PC-3 (cell line): ENCODE measurements around the gene APOBR. TPM values are rescaled to one million over a fixed set of nuclear protein-coding genes. Genes with fewer than 3 reads are reported as not detected.

Experiments
- ATAC-seq: fragments of 200-7000 bp; cut with Tn5 transposase; 2 replicates; pipeline ENCODE4 v1.9.1; 2020; ENCODE audit warnings: mild to moderate bottlenecking, moderate library complexity
- BruUV-seq: library from RNA; stranded (reverse); fragments of 400-500 nt; replicated peaks from 2 replicates; lab custom pipeline; 2021; lab: Mats Ljungman, UMichigan
- CTCF ChIA-PET: fragments of 300-600 bp; sonication (Branson Sonifier 250); formaldehyde crosslinking; loops from one replicate; lab custom pipeline; 2022; ENCODE audit warnings: antibody characterized with exemption; lab: Charles Lee
- POLR2A ChIA-PET: fragments of 300-600 bp; sonication (Branson Sonifier 250); formaldehyde crosslinking; loops from one replicate; lab custom pipeline; 2022; ENCODE audit warnings: antibody characterized with exemption; ENCODE audit not compliant: unreplicated experiment; lab: Charles Lee
- DNase-seq: peaks from one replicate; pipeline ENCODE4 v3.0.0-alpha.2; 2015
- H2AFZ ChIP-seq: fragments of 300-600 bp; sonication (generic); 2 replicates; pipeline ENCODE4 v1.6.0; 2016; ENCODE audit warnings: antibody characterized with exemption, low read length
- H3F3A ChIP-seq: fragments of 300-600 bp; sonication (generic); one replicate; pipeline ENCODE4 v1.6.0; 2017; ENCODE audit warnings: antibody characterized with exemption, low read length, control low read depth, mild to moderate bottlenecking; ENCODE audit not compliant: unreplicated experiment
- H3K27ac ChIP-seq: fragments of 300-600 bp; sonication (generic); 2 replicates; pipeline ENCODE4 v1.5.1; 2016; ENCODE audit warnings: mild to moderate bottlenecking, low read length
- H3K27me3 ChIP-seq: fragments of 300-600 bp; sonication (generic); 2 replicates; pipeline ENCODE4 v1.6.1; 2016; ENCODE audit warnings: low read length, mixed read lengths
- H3K36me3 ChIP-seq: fragments of 300-600 bp; sonication (generic); 2 replicates; pipeline ENCODE4 v1.6.1; 2016; ENCODE audit warnings: low read depth, mixed run types, low read length, mixed read lengths
- H3K4me1 ChIP-seq: fragments of 300-600 bp; sonication (generic); 2 replicates; pipeline ENCODE4 v1.5.1; 2016; ENCODE audit warnings: low read length; ENCODE audit not compliant: insufficient read depth
- H3K4me2 ChIP-seq: fragments of 300-600 bp; sonication (generic); 2 replicates; pipeline ENCODE4 v1.6.0; 2016; ENCODE audit warnings: low read length
- H3K4me3 ChIP-seq: fragments of 300-600 bp; sonication (generic); 2 replicates; pipeline ENCODE4 v1.5.1; 2016; ENCODE audit warnings: mild to moderate bottlenecking, low read length, mixed read lengths
- H3K79me2 ChIP-seq: fragments of 300-600 bp; sonication (generic); 2 replicates; pipeline ENCODE4 v1.6.1; 2017; ENCODE audit warnings: low read length, mixed read lengths
- H3K9ac ChIP-seq: fragments of 300-600 bp; sonication (generic); 2 replicates; pipeline ENCODE4 v1.6.0; 2016; ENCODE audit warnings: mild to moderate bottlenecking, low read length
- H3K9me2 ChIP-seq: fragments of 300-600 bp; sonication (generic); replicated peaks from 2 replicates; pipeline ENCODE4 v1.6.1; 2016; ENCODE audit warnings: mixed run types, low read length, mixed read lengths
- H3K9me3 ChIP-seq: fragments of 300-600 bp; sonication (generic); 2 replicates; pipeline ENCODE4 v1.6.1; 2016; ENCODE audit warnings: low read length, mixed read lengths
- H4K20me1 ChIP-seq: fragments of 300-600 bp; sonication (generic); 2 replicates; pipeline ENCODE4 v1.6.1; 2016; ENCODE audit warnings: low read length, mixed read lengths
- CTCF ChIP-seq: fragments of 300-600 bp; sonication (generic); conservative IDR thresholded peaks from 2 replicates; pipeline ENCODE4 v1.5.1; 2017; ENCODE audit warnings: antibody characterized with exemption, low read depth, mild to moderate bottlenecking, low read length
- EZH2 ChIP-seq: fragments of 300-600 bp; sonication (generic); IDR thresholded peaks from one replicate; pipeline ENCODE4 v1.6.1; 2017; ENCODE audit warnings: antibody characterized with exemption, mild to moderate bottlenecking, low read length; ENCODE audit not compliant: unreplicated experiment
- EZH2phosphoT487 ChIP-seq: fragments of 300-600 bp; sonication (generic); IDR thresholded peaks from 2 replicates; pipeline ENCODE4 v1.6.1; 2018; ENCODE audit warnings: mild to moderate bottlenecking, antibody characterized with exemption, low read length, borderline replicate concordance
- intact Hi-C: fragments of 100-400 bp; cut with micrococcal nuclease; formaldehyde crosslinking; loops from 2 replicates; pipeline ENCODE4 v1.9.0; 2023
- total RNA-seq: library from RNA; depleted of rRNA; stranded (reverse); fragments of >200 nt; gene quantifications from 2 replicates; pipeline ENCODE4 v1.2.3, GENCODE V29; 2014; rRNA removed

APOBR gene
- total RNA-seq, 1 experiment from 2014 or later: 0.04 TPM

- Histone ChIP-seq H2AFZ (no peak overlapping the region), H3K4me1 (no peaks in the 10 kb centered on the region), H3K79me2 (no peaks in the 10 kb centered on the region), H3K9ac (no peak overlapping the region), H3F3A (no peaks in the 10 kb centered on the region), H3K4me3 (no peak overlapping the region), H3K27me3 (no peaks in the 10 kb centered on the region), H3K4me2 (no peak overlapping the region), H3K27ac (no peak overlapping the region), H3K9me2 (no peaks in the 10 kb centered on the region), H4K20me1 (no peaks in the 10 kb centered on the region), H3K36me3 (no peaks in the 10 kb centered on the region), H3K9me3 (no peaks in the 10 kb centered on the region)
- no TSS peak for BruUV-seq
- TF ChIP-seq CTCF: no peak
- no peak for TF ChIP-seq EZH2phosphoT487
- no peak for TF ChIP-seq EZH2
- intact Hi-C loops: no loop called here
- no peak for ATAC-seq
- CTCF ChIA-PET: no interaction called here
- no peak for DNase-seq
- POLR2A ChIA-PET: no interaction called here
These were observed 52.2 kb downstream of the APOBR start for GRCh38 chr16:28546626-28547025.

GRCh38 chr16:28548306-28548802, 53.9 kb downstream of the APOBR start:
- no TSS peak for BruUV-seq
- Histone ChIP-seq H3K27ac (no peak overlapping the region), H3K9ac (no peak overlapping the region), H4K20me1 (no peaks in the 10 kb centered on the region), H3K4me1 (no peaks in the 10 kb centered on the region), H3K36me3 (no peaks in the 10 kb centered on the region), H3K4me2 (no peak overlapping the region), H3K79me2 (no peaks in the 10 kb centered on the region), H2AFZ (no peak overlapping the region), H3K9me2 (no peaks in the 10 kb centered on the region), H3K4me3 (no peak overlapping the region), H3K9me3 (no peaks in the 10 kb centered on the region), H3K27me3 (no peaks in the 10 kb centered on the region), H3F3A (no peaks in the 10 kb centered on the region)
- POLR2A ChIA-PET: no interaction called here
- intact Hi-C loops: loop anchor here (2.0 kb wide), 1 partner anchor 56 kb away; the partner anchor contains the start of gene CLN3
- TF ChIP-seq EZH2 (no peak), CTCF (no peak), EZH2phosphoT487 (no peak)
- no peak for DNase-seq
- ATAC-seq: no peak
- CTCF ChIA-PET: no interaction called here

Other genes starting within 250 kb of the APOBR start
- gene SBK1, start 202.1 kb upstream of the APOBR start, total RNA-seq: 0.95 and 1.5 TPM in 2 replicates
- 0.17 and 2.5 TPM in 2 replicates for gene NPIPB6, start 131.1 kb upstream of the APOBR start, total RNA-seq
- 47.6 and 80.4 TPM in 2 replicates for gene EIF3CL, start 90.8 kb upstream of the APOBR start, total RNA-seq
- gene NPIPB7, start 22.3 kb upstream of the APOBR start, total RNA-seq: not detected in 2 replicates
- gene CLN3, start 2.6 kb upstream of the APOBR start, total RNA-seq: 10.7 and 13.3 TPM in 2 replicates
- gene IL27, start 12.2 kb downstream of the APOBR start, total RNA-seq: not detected in 2 replicates
- gene NUPR1, start 44.3 kb downstream of the APOBR start, total RNA-seq: 9.2 and 16.5 TPM in 2 replicates
- gene SGF29, start 59.3 kb downstream of the APOBR start, total RNA-seq: 22.3 and 25.9 TPM in 2 replicates
- gene SULT1A2, start 102.4 kb downstream of the APOBR start, total RNA-seq: 0.17 TPM in 1 of 2 replicates, not detected in the other
- 2.9 and 4.7 TPM in 2 replicates for gene SULT1A1, start 115.4 kb downstream of the APOBR start, total RNA-seq
- 1.1 TPM in 1 of 2 replicates, not detected in the other for gene NPIPB8, start 143.4 kb downstream of the APOBR start, total RNA-seq
- gene EIF3C, start 216.8 kb downstream of the APOBR start, total RNA-seq: 369 and 630 TPM in 2 replicates